Articular chondrocyte of knee joint (primary cell): Measurements from ENCODE around the gene CFI. TPM values are rescaled to one million over a fixed set of nuclear protein-coding genes. Genes with fewer than 3 reads are reported as not detected.

Experiments used
- total RNA-seq: library from RNA; depleted of rRNA; stranded (reverse); fragments of >200 nt; gene quantifications from 2 replicates; pipeline ENCODE4 v1.2.3, GENCODE V29; 2012

The CFI gene
- total RNA-seq, result 25.5 and 59.7 TPM in 2 replicates

GRCh38 chr4:109801895-109802319 lies at the start of gene CFI:
Gene CFI (minus strand): TSS chr4:109801999. CDS start chr4:109801971, 28 bp downstream.

GRCh38 chr4:109847896-109848442 lies 46.2 kb upstream of the CFI start, which contains the start of gene LRIT3:
Gene LRIT3 (plus strand): TSS chr4:109848107. CDS start chr4:109848202, 95 bp downstream.

GRCh38 chr4:109827672-109828071 lies 25.9 kb upstream of the CFI start, which contains the start of gene RRH:
Gene RRH (plus strand): TSS chr4:109827972. CDS start chr4:109828028, 56 bp downstream.

DNA sequence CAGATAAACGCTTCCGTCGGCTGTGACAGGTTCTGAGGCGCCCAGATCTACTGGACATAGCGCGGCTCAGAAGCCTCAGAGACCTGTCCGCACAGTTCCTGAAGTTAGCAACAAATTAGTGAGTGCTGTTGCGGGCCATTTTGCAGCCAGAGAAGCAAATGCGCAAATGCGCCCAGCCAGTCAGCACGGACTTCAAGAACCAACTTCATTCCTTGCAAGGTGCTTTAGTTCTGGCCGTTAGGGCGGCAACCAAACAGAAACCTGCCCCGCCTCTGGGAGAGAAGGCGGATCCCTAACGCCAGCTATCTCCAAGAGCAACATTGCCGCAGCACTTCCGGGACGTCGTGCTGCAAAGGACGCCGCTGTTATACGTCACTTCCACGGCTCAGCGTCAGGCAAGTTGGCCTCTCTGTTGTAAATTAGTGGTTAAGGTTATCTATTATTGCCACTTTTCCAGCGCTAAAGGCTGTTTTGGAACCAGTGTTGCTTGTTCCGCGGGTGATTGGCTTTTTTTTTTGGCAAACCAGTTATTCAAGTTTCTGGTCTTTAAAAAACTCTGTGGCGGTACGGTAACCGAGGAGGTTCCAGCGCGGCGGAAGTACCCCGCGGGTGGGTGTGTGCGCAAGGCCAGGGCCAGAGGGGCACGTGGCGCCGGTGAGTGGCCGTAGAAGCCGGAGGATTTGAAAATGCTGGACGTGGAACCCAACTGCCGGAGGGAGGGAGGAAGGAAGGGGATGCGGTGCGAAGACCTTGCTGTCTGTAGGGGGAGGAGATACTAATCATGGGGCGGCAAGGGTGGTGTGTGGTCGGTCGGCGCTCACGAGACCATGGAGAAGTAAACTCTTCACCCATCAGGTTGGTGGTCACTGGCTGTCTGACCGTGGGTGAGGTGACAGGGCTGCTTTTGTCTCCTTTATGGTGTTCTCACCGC lies 13.6 kb upstream of the CFI start, which contains the start of gene GAR1:
Gene GAR1 (plus strand): TSS at position 612 of the 931 bp plus-strand sequence. CDS start 403 bp downstream, outside the sequence.

DNA sequence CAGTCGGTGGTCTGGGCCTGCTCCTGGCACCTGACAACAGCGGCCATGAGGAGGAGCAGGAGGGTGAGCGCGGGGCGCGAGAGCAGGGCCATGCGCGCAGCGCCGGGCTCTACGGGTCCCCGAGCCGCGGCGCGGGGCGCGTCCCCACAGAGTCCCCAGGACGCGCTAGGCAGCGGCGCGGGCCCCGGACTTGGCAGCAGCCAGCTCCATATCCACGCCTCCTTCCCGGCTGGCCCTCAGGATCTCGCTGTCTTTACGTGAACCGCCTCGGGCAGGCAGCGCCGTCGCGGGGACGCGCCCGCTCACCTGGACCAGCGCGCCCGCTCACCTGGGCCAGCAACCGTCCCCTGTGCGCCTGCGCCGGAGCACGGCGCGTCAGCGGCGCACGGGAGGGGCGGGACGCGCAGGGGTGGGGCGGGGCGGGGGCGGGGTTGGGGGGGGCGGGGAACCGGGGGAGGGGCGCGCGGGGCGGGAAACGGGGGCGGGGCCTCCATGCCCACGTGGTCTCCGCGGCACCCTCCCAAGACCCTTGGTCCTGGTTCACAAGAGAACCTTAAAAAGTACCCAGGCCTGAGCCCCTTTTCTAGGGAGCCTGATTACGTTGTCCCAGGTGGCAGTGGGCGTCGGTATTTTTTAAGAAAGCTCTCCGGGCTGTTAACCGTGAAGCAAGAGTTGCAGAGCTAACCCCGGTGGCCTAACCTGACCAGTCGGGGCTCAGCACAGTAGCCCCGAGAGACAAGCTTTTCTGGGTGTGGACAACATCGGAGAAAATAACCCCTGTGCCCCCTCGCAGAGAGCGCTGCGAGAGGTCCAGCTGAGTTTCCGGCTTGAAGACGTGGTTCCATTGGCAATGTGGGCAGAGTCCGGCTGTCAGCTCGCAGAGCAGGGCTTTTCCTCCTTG lies 71.8 kb downstream of the CFI start, which contains the start of gene PLA2G12A:
Gene PLA2G12A (minus strand): TSS at position 353 of the 901 bp plus-strand sequence. CDS start 261 bp downstream, at position 92.

DNA sequence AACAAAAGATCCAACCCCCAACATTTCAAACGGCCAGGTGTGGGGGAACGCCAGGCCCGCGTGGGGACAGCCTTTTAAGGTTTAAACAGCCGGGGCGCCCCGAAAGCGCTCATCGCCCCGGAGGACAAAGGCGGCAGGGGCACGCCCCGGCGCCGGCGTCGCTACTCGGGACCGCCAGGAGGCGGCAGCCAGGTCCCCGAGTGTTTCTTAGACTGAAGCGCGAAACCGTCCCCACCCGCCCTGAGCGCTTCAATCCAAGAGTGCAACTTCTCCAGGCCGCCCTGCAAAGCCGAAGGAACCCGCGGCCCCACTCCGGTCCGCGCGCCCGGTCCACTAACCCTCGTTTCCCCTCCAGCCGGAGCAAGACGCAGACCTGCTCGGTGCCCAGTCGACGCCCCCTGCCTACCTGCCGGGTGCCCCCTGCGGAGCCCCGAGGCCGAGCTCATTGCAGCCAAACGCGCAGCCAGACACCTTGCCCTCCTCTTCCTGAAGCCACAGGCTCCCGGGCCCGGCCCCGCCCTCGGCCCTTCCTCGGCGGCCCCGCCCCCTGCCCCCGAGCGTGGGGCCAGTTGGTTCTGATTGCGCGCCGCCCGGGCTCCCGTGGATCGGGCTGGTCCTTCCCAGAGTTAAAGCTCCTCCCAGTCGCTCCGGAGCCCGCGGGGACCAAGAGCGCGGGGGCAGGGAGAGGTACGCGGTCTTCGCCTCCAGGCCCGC lies 98.7 kb downstream of the CFI start, which contains the start of gene CASP6:
Gene CASP6 (minus strand): TSS at position 496 of the 714 bp plus-strand sequence. CDS start 50 bp downstream, at position 446.

Other genes starting within 250 kb of the CFI start
- 37.2 and 37.3 TPM in 2 replicates for gene MCUB, start 241.8 kb downstream of the CFI start, total RNA-seq
- 22.7 and 32.5 TPM in 2 replicates for gene CASP6, start 98.6 kb downstream of the CFI start, total RNA-seq
- 16.1 and 30.6 TPM in 2 replicates for gene PLA2G12A, start 71.9 kb downstream of the CFI start, total RNA-seq
- 8.0 and 8.2 TPM in 2 replicates for gene GAR1, start 13.8 kb upstream of the CFI start, total RNA-seq
- gene RRH, start 26.0 kb upstream of the CFI start, total RNA-seq, result 0.11 and 0.13 TPM in 2 replicates
- gene LRIT3, start 46.1 kb upstream of the CFI start, total RNA-seq, result 0.13 and 0.22 TPM in 2 replicates
- 0.78 and 2.5 TPM in 2 replicates for gene EGF, start 110.9 kb upstream of the CFI start, total RNA-seq